CD4-positive, alpha-beta memory T cell (primary cell): ENCODE data around the gene WNK1. TPM values are rescaled to one million over a fixed set of nuclear protein-coding genes. Genes with fewer than 3 reads are reported as not detected.
"Not testable (repeated sequence)": the region's sequence is repeated elsewhere in the genome, so short reads cannot be mapped to it uniquely, and the experiment has no call there.

Source experiments
- CTCF ChIA-PET: fragments of 350-600 bp; sonication (Branson Sonifier 250); formaldehyde crosslinking; loops from one replicate; lab custom pipeline; 2021; ENCODE audit warnings: inconsistent platforms; ENCODE audit not compliant: partially characterized antibody; lab: Charles Lee
- POLR2A ChIA-PET: fragments of 350-600 bp; sonication (Branson Sonifier 250); formaldehyde crosslinking; loops from one replicate; lab custom pipeline; 2021; ENCODE audit not compliant: partially characterized antibody; lab: Charles Lee
- DNase-seq, 5 donors: peaks; one replicate each; pipeline versions ENCODE4 v3.0.0 to v3.0.0-alpha.2; 2020 to 2022; ENCODE audit warnings: mixed read lengths in 1 of 5
- H3K27ac ChIP-seq: one replicate; pipeline ENCODE4 v1.7.0; 2013; ENCODE audit warnings: low read depth, low read length
- H3K27me3 ChIP-seq: 2 replicates; pipeline ENCODE4 v1.7.0; 2013; ENCODE audit warnings: mild to moderate bottlenecking, low read length, moderate library complexity; ENCODE audit not compliant: insufficient read depth
- H3K36me3 ChIP-seq: 2 replicates; pipeline ENCODE4 v1.7.0; 2013; ENCODE audit warnings: mild to moderate bottlenecking, low read length, moderate library complexity; ENCODE audit not compliant: insufficient read depth
- H3K4me1 ChIP-seq: 2 replicates; pipeline ENCODE4 v1.7.0; 2013; ENCODE audit warnings: mild to moderate bottlenecking, low read length, moderate library complexity; ENCODE audit not compliant: insufficient read depth
- H3K4me3 ChIP-seq, 2 donors: one replicate each; pipeline ENCODE4 v1.7.0; 2013; ENCODE audit warnings: low read length in 2 of 2, mild to moderate bottlenecking in 1 of 2
- H3K9me3 ChIP-seq, 2 donors: one replicate each; pipeline ENCODE4 v1.7.0; 2013; ENCODE audit warnings: low read length in 2 of 2, control low read depth in 1 of 2; ENCODE audit not compliant: control insufficient read depth in 1 of 2
- H3K27ac Mint-ChIP-seq, 7 donors: one replicate each; pipeline ENCODE4 v1.8.0; 2020 to 2021; ENCODE audit warnings: mixed read lengths in 7 of 7, mild to moderate bottlenecking in 6 of 7, inconsistent platforms in 3 of 7, moderate library complexity in 3 of 7
- H3K27me3 Mint-ChIP-seq, 2 donors: one replicate each; pipeline ENCODE4 v1.8.0; 2020 to 2021; ENCODE audit warnings: mixed read lengths in 2 of 2
- H3K36me3 Mint-ChIP-seq, 2 donors: one replicate each; pipeline ENCODE4 v1.8.0; 2020 to 2021; ENCODE audit warnings: mixed read lengths in 2 of 2, inconsistent platforms in 1 of 2, mild to moderate bottlenecking in 1 of 2
- H3K4me1 Mint-ChIP-seq, 4 donors: one replicate each; pipeline ENCODE4 v1.8.0; 2020 to 2021; ENCODE audit warnings: mixed read lengths in 4 of 4, mild to moderate bottlenecking in 1 of 4
- H3K4me3 Mint-ChIP-seq, 8 donors: one replicate each; pipeline ENCODE4 v1.8.0; 2020 to 2021; ENCODE audit warnings: mixed read lengths in 8 of 8, mild to moderate bottlenecking in 7 of 8, moderate library complexity in 6 of 8, inconsistent platforms in 3 of 8
- H3K9me3 Mint-ChIP-seq, 8 donors: one replicate each; pipeline ENCODE4 v1.8.0; 2020 to 2021; ENCODE audit warnings: mixed read lengths in 8 of 8, mild to moderate bottlenecking in 5 of 8, inconsistent platforms in 3 of 8, moderate library complexity in 1 of 8
- intact Hi-C: fragments of 100-400 bp; cut with micrococcal nuclease; formaldehyde crosslinking; loops from one replicate; pipeline ENCODE4 v1.15.1; 2023
- polyA plus RNA-seq, 2 donors: library from polyadenylated mRNA; unstranded; fragments of 300-500 nt; fragmentation: Illumina TruSeq; gene quantifications; one replicate each; pipeline ENCODE4 v1.2.3, GENCODE V29; 2021
- total RNA-seq, 2 experiments: library from RNA; stranded (reverse); gene quantifications; one replicate each; pipeline ENCODE4 v1.2.3, GENCODE V29; 2021

The WNK1 gene
- total and polyA plus RNA-seq, 4 experiments from 2014 or later, result 4.5 to 194 (median 121) TPM

DNA sequence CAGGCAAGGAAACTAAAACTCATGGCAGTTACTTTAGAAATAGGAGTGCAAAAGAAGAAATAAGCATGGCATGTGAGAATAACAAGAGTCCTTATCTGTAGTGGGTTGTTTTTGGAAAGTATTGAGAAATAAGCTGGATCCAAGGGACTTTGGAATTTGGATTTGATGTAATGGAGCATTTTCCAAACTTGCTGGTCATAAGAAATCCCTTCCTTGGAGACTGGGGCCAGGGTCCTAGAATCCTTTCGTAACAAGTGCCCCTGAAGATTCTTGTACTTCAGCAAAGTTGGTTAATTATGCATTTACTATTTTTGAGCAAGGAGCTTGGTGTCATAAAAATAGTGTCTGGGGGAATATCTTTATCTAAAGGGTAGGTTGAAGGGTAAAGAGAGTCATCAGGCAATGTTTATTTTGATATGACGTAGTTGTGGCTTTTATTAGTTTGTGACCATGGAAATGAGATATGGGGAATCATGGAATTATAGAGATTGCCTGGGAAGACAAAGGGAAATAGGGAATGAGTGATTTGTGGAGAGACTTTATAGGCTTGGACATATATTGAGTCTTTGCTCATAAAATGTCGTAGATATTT lies 53.9 kb downstream of the WNK1 start:
- POLR2A ChIA-PET, result interaction anchor here (0.8 to 2.6 kb wide), 8 partner anchors 12 to 230 kb away, joined by 3 to 9 read pairs (median 3); partner anchors contain the start of gene WNK1
- Histone ChIP-seq H3K4me3 (peak overlapping the region in 1 of 2 donors; percentile 30), H3K4me1 (peaks cover 98% of the 10 kb centered on the region), H3K9me3 (no peaks in the 10 kb centered on the region), H3K27me3 (no peaks in the 10 kb centered on the region), H3K27ac (peak overlapping the region; percentile 28), H3K36me3 (no peaks in the 10 kb centered on the region)
- CTCF ChIA-PET, result interaction anchor here (0.9 to 3.4 kb wide), 6 partner anchors 8 to 231 kb away, joined by 4 to 15 read pairs (median 6); no protein-coding TSS in a partner anchor
- no peaks in the 10 kb centered on the region for H3K27me3 Mint-ChIP-seq
- DNase-seq, result no peak
- no peaks in the 10 kb centered on the region for H3K36me3 Mint-ChIP-seq
- peak overlapping the region; percentile 14 to 89 (median 72) for H3K27ac Mint-ChIP-seq
- peaks cover 53 to 87% (median 68%) of the 10 kb centered on the region in 4 donors for H3K4me1 Mint-ChIP-seq
- no peaks in the 10 kb centered on the region for H3K9me3 Mint-ChIP-seq
- H3K4me3 Mint-ChIP-seq, result peak overlapping the region in 6 of 8 donors; percentile 35 to 82 (median 77)
- intact Hi-C loops, result no loop called here

DNA sequence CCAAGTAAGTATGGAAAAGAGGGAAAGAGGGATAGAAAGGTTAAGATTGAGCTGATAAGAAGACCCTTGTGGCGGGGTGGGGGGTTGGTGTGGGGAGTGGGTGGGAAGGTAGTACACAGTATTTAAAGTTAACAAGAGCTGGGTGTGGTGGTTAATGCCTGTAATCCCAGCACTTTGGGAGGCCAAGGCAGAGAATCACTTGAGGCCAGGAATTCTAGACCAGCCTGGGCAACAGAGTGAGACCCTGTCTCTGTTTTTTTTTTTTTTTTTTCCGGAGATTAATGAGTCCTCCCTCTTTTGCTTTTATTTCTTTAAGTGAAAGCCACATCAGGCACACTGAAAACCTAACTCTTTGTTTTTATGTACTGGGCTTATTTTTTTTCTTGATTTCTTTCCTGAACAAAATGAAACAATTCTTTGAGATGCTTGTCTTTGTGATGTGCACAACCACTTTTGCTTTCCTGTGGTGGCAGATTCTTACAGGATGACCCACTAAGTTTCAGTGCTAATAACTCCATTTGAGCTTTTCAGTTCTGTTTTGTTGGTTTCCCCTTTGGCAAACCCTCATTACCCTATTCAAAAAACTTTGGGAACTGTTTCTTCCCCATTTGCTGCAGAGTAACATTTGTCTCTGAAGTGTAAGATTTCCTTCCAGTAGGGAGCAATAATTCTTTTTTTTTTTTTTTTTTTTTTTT lies 54.8 kb downstream of the WNK1 start:
- H3K4me3 ChIP-seq, result peak overlapping the region in 1 of 2 donors; percentile 30
- POLR2A ChIA-PET, result interaction anchor here (0.8 to 2.6 kb wide), 10 partner anchors 12 to 180 kb away, joined by 3 to 9 read pairs (median 4); partner anchors contain the start of gene WNK1
- CTCF ChIA-PET, result interaction anchor here (0.6 to 3.4 kb wide), 11 partner anchors 8 to 240 kb away, joined by 3 to 15 read pairs (median 4); no protein-coding TSS in a partner anchor
- Mint-ChIP-seq H3K4me3 (peak overlapping the region; percentile 67 to 83 (median 77)), H3K27me3 (no peaks in the 10 kb centered on the region), H3K27ac (peak overlapping the region; percentile 53 to 93 (median 80)), H3K4me1 (peaks cover 53 to 87% (median 69%) of the 10 kb centered on the region in 4 donors), H3K9me3 (no peaks in the 10 kb centered on the region), H3K36me3 (no peaks in the 10 kb centered on the region)
- H3K27ac ChIP-seq, result peak overlapping the region; percentile 28
- peak; percentile 47 to 66 (median 55) for DNase-seq
- H3K9me3 ChIP-seq, result no peaks in the 10 kb centered on the region
- H3K4me1 ChIP-seq, result peaks cover 98% of the 10 kb centered on the region
- H3K36me3 ChIP-seq, result no peaks in the 10 kb centered on the region
- H3K27me3 ChIP-seq, result no peaks in the 10 kb centered on the region
- intact Hi-C loops, result no loop called here

DNA sequence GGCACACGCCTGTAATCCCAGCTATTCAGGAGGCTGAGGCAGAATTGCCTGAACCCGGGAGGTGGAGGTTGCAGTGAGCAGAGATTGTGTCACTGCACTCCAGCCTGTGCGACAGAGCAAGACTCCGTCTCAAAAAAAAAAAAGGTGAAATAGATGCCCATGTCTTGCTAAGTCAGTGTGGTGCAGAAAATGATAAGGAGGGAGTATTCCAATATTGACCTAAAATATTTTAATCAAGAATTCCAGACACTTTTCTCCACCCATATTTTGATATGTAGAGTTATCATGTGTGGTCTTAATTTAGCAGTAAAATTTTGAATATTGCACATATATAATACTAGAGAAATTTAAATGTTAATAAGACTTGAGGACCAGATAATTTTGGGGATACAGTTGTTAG lies 57.7 kb downstream of the WNK1 start:
- H3K36me3 ChIP-seq, result peaks cover 3% of the 10 kb centered on the region
- intact Hi-C loops, result loop anchor here (5.0 to 10.0 kb wide), 2 partner anchors 355 to 782 kb away; partner anchors contain the start of genes B4GALNT3 and FBXL14
- no peak overlapping the region for H3K4me3 ChIP-seq
- Mint-ChIP-seq H3K27me3 (no peaks in the 10 kb centered on the region), H3K9me3 (no peaks in the 10 kb centered on the region), H3K4me3 (peak overlapping the region in 5 of 8 donors; percentile 21 to 76 (median 67)), H3K36me3 (peaks cover 3 to 9% of the 10 kb centered on the region in 2 donors), H3K4me1 (peaks cover 51 to 87% (median 70%) of the 10 kb centered on the region in 4 donors), H3K27ac (peak overlapping the region in 5 of 7 donors; percentile 14 to 86 (median 77))
- peak overlapping the region; percentile 11 for H3K27ac ChIP-seq
- H3K4me1 ChIP-seq, result peaks cover 93% of the 10 kb centered on the region
- no peaks in the 10 kb centered on the region for H3K27me3 ChIP-seq
- DNase-seq, result no peak
- ChIA-PET CTCF (interaction anchor here (0.9 to 7.9 kb wide), 7 partner anchors 56 to 240 kb away, joined by 3 to 113 read pairs (median 7); no protein-coding TSS in a partner anchor), POLR2A (interaction anchor here (1.3 to 2.9 kb wide), 3 partner anchors 34 to 59 kb away, joined by 3 to 13 read pairs (median 12); partner anchors contain the start of gene WNK1)
- no peaks in the 10 kb centered on the region for H3K9me3 ChIP-seq

DNA sequence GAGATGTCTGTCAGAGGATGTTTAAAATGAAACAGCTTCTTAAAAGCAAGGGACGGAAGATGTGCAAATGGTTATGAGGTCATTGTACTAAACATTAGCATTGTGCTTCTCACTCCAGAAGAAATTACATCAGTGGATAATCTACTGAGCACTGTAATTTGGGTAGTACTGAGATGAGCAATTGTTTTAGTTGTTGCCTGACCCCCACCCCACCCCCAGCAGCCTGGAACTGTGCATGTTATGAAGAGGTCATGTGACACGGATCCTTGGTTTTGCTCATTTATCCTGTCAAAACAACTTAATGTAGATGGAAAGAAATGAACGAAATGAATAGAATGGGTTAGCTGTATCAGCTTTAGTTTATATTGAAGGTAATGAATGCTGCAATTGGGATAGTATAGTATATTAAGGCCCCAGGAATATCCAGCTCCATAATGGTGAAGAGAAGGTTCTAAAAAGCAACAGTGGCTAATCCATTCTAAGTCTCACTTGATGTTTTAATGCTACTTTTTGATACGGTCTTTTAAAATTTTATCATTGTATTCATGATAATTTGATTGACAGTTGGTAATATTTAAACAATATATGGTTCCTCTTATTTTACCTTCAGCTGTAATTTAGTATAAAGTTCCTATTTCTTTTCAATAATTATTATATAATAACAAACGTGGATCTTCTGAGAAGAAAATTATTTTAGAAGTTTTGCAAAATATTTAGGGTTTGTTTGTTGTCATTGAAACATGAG lies 58.5 kb downstream of the WNK1 start:
- peaks cover 3 to 13% of the 10 kb centered on the region in 2 donors for H3K36me3 Mint-ChIP-seq
- no peak for DNase-seq
- ChIA-PET POLR2A (interaction anchor here (0.7 to 2.9 kb wide), 6 partner anchors 35 to 247 kb away, joined by 3 to 13 read pairs (median 4); partner anchors contain the start of gene WNK1), CTCF (interaction anchor here (0.9 to 7.9 kb wide), 11 partner anchors 10 to 241 kb away, joined by 3 to 113 read pairs (median 5); no protein-coding TSS in a partner anchor)
- intact Hi-C loops, result loop anchor here (5.0 to 10.0 kb wide), 2 partner anchors 356 to 781 kb away; partner anchors contain the start of genes B4GALNT3 and FBXL14
- H3K27ac Mint-ChIP-seq, result peak overlapping the region; percentile 14 to 86 (median 78)
- Histone ChIP-seq H3K4me3 (peak overlapping the region in 1 of 2 donors; percentile 9), H3K36me3 (peaks cover 10% of the 10 kb centered on the region), H3K4me1 (peaks cover 86% of the 10 kb centered on the region), H3K27me3 (no peaks in the 10 kb centered on the region), H3K27ac (peak overlapping the region; percentile 11), H3K9me3 (no peaks in the 10 kb centered on the region)
- H3K4me1 Mint-ChIP-seq, result peaks cover 50 to 81% (median 66%) of the 10 kb centered on the region in 4 donors
- H3K9me3 Mint-ChIP-seq, result no peaks in the 10 kb centered on the region
- H3K27me3 Mint-ChIP-seq, result no peaks in the 10 kb centered on the region
- H3K4me3 Mint-ChIP-seq, result peak overlapping the region in 7 of 8 donors; percentile 21 to 76 (median 62)

DNA sequence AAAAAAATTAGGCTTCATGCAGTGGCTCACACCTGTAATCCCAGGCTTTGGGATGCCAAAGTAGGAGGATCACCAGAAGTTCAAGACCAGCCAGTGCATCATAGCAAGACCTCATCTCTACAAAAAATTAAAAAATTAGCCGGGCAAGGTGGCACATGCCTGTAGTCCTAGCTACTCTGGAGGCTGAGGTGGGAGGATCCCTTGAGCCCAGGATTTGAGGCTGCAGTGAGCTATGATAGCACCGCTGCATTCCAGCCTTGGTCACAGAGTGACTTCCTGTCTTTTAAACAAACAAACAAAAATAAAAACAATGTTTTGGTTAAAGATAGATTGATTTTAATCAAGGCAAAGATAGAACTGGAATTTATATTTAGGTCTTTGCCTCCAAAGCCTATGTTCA lies 60.6 kb downstream of the WNK1 start:
- H3K9me3 Mint-ChIP-seq, result no peaks in the 10 kb centered on the region
- Histone ChIP-seq H3K27me3 (no peaks in the 10 kb centered on the region), H3K4me3 (no peak overlapping the region), H3K36me3 (peaks cover 11% of the 10 kb centered on the region), H3K4me1 (peaks cover 65% of the 10 kb centered on the region), H3K27ac (peak overlapping the region; percentile 24), H3K9me3 (no peaks in the 10 kb centered on the region)
- intact Hi-C loops, result loop anchor here (5.0 to 10.0 kb wide), 2 partner anchors 358 to 779 kb away; partner anchors contain the start of genes B4GALNT3 and FBXL14
- H3K36me3 Mint-ChIP-seq, result peaks cover 13 to 20% of the 10 kb centered on the region in 2 donors
- CTCF ChIA-PET, result interaction anchor here (0.8 to 7.9 kb wide), 20 partner anchors 10 to 246 kb away, joined by 3 to 219 read pairs (median 12); partner anchors contain the start of gene WNK1
- peaks cover 39 to 71% (median 56%) of the 10 kb centered on the region in 4 donors for H3K4me1 Mint-ChIP-seq
- H3K27me3 Mint-ChIP-seq, result no peaks in the 10 kb centered on the region
- H3K4me3 Mint-ChIP-seq, result no peak overlapping the region
- H3K27ac Mint-ChIP-seq, result peak overlapping the region in 2 of 7 donors; percentile 18 to 62
- POLR2A ChIA-PET, result interaction anchor here (1.2 to 2.2 kb wide), 3 partner anchors 9 to 190 kb away, joined by 5 to 17 read pairs (median 6); partner anchors contain the start of gene WNK1
- DNase-seq, result no peak

DNA sequence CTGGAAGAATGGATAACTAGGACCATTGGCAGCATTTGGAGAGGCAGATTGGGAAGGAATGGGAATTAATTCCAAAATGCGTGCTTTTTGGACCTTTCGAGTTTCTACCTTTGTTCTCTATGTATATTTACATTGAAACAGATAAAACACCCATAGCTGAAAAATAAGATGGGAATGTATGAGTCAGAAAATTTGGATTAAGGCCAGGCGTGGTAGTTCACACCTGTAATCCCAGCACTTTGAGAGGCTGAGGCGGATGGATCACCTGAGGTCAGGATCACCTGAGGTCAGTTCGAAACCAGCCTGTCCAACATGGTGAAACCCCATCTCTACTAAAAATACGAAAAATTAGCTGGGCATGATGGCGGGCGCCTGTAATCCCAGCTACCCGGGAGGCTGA lies 65.1 kb downstream of the WNK1 start:
- CTCF ChIA-PET, result interaction anchor here (1.0 to 7.9 kb wide), 21 partner anchors 11 to 766 kb away, joined by 3 to 219 read pairs (median 7); partner anchors contain the start of genes RAD52 and WNK1
- Mint-ChIP-seq H3K27ac (peak overlapping the region in 4 of 7 donors; percentile 15 to 65 (median 44)), H3K36me3 (peaks cover 15 to 39% of the 10 kb centered on the region in 2 donors), H3K4me1 (peaks cover 38 to 67% (median 56%) of the 10 kb centered on the region in 4 donors)
- H3K27me3 ChIP-seq, H3K27ac ChIP-seq, DNase-seq, H3K27me3 Mint-ChIP-seq, H3K9me3 Mint-ChIP-seq, H3K4me3 ChIP-seq, H3K9me3 ChIP-seq, H3K4me3 Mint-ChIP-seq: not testable (repeated sequence)
- Histone ChIP-seq H3K36me3 (peaks cover 17% of the 10 kb centered on the region), H3K4me1 (peaks cover 54% of the 10 kb centered on the region)
- POLR2A ChIA-PET, result interaction anchor here (0.8 to 1.8 kb wide), 3 partner anchors 63 to 248 kb away, joined by 3 to 5 read pairs (median 4); no protein-coding TSS in a partner anchor
- intact Hi-C loops, result loop anchor here (5.0 to 10.0 kb wide), 3 partner anchors 275 to 765 kb away; partner anchors contain the start of gene B4GALNT3
